LNCAP (cell line): ENCODE measurements around the gene TP53BP2.

Source experiments
- TF ChIP-seq, protein P1 (sequence below): fragments of 450-650 bp; IDR thresholded peaks from 2 replicates; pipeline ENCODE4 v1.5.1; 2017; ENCODE audit warnings: mild to moderate bottlenecking

The TP53BP2 gene

DNA sequence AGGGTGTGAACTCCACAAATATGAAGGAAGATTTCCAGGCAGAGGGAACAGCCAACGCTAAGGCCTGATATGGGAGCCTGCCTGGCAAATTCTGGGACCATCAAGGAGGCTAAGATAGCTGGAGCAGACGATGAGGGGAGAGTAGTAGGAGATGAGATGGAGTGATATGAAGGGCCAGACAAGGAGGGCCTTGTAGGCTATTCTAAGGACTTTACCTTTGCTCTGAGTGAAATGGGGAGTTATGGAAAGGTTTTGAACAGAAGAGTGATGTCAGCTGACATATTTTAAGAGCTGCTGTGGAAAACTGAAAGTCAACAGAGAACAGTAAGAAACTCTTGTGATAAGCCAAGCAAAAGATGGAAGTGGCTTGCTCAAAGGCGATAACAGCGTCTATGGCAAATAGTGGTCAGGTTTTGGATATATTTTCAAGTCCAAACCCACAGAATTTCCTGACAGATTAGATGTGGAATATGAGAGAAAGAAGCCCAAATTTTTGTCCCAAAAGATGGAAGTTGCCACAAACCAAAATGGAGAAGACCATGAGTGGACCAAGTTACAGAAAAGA is 2.1 kb upstream of the TP53BP2 start:
- TF ChIP-seq, protein P1, sequence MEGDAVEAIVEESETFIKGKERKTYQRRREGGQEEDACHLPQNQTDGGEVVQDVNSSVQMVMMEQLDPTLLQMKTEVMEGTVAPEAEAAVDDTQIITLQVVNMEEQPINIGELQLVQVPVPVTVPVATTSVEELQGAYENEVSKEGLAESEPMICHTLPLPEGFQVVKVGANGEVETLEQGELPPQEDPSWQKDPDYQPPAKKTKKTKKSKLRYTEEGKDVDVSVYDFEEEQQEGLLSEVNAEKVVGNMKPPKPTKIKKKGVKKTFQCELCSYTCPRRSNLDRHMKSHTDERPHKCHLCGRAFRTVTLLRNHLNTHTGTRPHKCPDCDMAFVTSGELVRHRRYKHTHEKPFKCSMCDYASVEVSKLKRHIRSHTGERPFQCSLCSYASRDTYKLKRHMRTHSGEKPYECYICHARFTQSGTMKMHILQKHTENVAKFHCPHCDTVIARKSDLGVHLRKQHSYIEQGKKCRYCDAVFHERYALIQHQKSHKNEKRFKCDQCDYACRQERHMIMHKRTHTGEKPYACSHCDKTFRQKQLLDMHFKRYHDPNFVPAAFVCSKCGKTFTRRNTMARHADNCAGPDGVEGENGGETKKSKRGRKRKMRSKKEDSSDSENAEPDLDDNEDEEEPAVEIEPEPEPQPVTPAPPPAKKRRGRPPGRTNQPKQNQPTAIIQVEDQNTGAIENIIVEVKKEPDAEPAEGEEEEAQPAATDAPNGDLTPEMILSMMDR = no peak

- TF ChIP-seq, protein P1 = no peak
Measured at GRCh38 chr1:223845037-223845809, 524 bp downstream of the TP53BP2 start.

- TF ChIP-seq, protein P1 = no peak
Measured at GRCh38 chr1:223844787-223845036, 1.0 kb downstream of the TP53BP2 start.

DNA sequence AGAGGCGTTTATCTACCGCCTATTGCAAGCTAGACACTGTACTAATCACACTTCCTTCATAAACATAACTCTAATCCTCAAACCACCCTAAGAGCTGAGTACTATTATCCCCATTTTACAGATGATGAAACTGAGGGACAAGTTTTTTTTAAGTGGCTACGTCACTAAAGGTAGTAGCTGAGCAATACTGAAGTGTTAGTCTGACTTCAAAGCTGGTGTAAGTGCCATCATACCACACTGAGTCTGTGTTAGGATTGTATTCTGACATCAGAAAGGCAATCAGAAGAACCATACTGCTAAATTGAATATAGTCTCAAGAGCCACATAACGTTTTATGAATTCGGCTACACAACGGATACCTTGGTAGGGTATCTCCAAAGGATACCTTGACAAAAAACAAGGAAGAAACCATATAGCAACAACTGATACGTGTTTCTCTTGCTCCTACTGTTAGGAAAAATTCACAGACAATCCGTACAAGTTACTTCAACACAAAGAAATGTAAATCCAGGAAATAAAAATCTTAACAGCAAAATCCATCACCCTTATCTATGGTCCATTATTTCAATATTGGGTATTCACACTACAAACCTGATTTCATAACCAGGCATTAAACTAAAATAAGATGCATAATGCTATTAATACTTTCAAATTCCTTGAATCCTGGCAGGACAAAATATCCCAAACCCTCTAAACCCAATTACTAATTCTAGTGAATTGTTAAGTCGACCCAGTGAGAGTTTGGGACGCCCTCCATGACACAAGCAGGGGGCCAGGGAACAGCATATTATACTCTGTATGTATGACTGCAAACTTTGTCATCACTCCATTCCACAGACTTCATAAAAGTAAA is 1.6 kb downstream of the TP53BP2 start:
- TF ChIP-seq, protein P1 = no peak

GRCh38 chr1:223842784-223843183 is 3.0 kb downstream of the TP53BP2 start:
- TF ChIP-seq, protein P1 = no peak

- TF ChIP-seq, protein P1 = no peak
Measured at GRCh38 chr1:223840254-223840653, 5.5 kb downstream of the TP53BP2 start.

GRCh38 chr1:223838125-223838854 is 7.5 kb downstream of the TP53BP2 start:
- TF ChIP-seq, protein P1 = no peak
